GM23338 (cell line): ENCODE results near the gene KRTDAP.

Experiments used
- EZH2 ChIP-seq: fragments of 200-600 bp; sonication (generic); IDR thresholded peaks from one replicate; pipeline ENCODE4 v1.8.0; 2017; ENCODE audit warnings: antibody characterized with exemption, mild to moderate bottlenecking, low read depth; ENCODE audit not compliant: unreplicated experiment
- NANOG ChIP-seq: IDR thresholded peaks from 2 replicates; pipeline ENCODE4 v1.6.1; 2016; ENCODE audit warnings: antibody characterized with exemption, borderline replicate concordance
- POLR2AphosphoS5 ChIP-seq: IDR thresholded peaks from 2 replicates; pipeline ENCODE4 v1.6.1; 2016; ENCODE audit warnings: antibody characterized with exemption, low read depth
- TF ChIP-seq, protein P1 (sequence below), 2 experiments: fragments of 200-600 bp in 1 of 2; sonication (generic) in 1 of 2; conservative IDR thresholded peaks; 2 replicates each; pipeline versions ENCODE4 v1.5.1 to v1.6.1; 2016 to 2017; ENCODE audit warnings: antibody characterized with exemption in 2 of 2, low read depth in 2 of 2, mild to moderate bottlenecking in 2 of 2, moderate library complexity in 1 of 2
- TF ChIP-seq, protein P2 (sequence below): IDR thresholded peaks from one replicate; pipeline ENCODE4 v1.6.1; 2018; ENCODE audit warnings: antibody characterized with exemption; ENCODE audit not compliant: unreplicated experiment

DNA sequence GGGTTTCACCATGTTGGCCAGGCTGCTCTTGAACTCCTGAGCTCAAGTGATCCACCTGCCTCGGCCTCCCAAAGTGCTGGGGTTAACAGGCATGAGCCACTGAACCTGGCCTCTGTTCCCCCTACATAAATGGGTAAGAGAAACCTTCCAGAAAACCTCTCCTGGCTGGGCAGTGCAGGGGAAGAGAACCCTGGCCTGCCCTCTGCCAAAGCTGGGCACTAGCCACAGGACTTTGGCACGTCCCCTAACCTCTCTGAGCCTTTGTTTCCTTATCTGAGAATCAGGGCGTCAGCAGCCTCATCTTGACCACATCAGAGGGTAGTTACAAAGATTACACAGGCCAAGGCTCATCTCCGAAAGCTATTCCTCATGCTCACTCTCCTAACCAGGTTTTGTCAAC lies 35.6 kb upstream of the KRTDAP start:
- TF ChIP-seq, protein P1, sequence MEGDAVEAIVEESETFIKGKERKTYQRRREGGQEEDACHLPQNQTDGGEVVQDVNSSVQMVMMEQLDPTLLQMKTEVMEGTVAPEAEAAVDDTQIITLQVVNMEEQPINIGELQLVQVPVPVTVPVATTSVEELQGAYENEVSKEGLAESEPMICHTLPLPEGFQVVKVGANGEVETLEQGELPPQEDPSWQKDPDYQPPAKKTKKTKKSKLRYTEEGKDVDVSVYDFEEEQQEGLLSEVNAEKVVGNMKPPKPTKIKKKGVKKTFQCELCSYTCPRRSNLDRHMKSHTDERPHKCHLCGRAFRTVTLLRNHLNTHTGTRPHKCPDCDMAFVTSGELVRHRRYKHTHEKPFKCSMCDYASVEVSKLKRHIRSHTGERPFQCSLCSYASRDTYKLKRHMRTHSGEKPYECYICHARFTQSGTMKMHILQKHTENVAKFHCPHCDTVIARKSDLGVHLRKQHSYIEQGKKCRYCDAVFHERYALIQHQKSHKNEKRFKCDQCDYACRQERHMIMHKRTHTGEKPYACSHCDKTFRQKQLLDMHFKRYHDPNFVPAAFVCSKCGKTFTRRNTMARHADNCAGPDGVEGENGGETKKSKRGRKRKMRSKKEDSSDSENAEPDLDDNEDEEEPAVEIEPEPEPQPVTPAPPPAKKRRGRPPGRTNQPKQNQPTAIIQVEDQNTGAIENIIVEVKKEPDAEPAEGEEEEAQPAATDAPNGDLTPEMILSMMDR (conservative IDR thresholded peaks at IDR 0.05; ENCODE audit: low read depth in 2 of 2) = no peak
- no peak for TF ChIP-seq EZH2
- no peak for TF ChIP-seq POLR2AphosphoS5
- TF ChIP-seq, protein P2, sequence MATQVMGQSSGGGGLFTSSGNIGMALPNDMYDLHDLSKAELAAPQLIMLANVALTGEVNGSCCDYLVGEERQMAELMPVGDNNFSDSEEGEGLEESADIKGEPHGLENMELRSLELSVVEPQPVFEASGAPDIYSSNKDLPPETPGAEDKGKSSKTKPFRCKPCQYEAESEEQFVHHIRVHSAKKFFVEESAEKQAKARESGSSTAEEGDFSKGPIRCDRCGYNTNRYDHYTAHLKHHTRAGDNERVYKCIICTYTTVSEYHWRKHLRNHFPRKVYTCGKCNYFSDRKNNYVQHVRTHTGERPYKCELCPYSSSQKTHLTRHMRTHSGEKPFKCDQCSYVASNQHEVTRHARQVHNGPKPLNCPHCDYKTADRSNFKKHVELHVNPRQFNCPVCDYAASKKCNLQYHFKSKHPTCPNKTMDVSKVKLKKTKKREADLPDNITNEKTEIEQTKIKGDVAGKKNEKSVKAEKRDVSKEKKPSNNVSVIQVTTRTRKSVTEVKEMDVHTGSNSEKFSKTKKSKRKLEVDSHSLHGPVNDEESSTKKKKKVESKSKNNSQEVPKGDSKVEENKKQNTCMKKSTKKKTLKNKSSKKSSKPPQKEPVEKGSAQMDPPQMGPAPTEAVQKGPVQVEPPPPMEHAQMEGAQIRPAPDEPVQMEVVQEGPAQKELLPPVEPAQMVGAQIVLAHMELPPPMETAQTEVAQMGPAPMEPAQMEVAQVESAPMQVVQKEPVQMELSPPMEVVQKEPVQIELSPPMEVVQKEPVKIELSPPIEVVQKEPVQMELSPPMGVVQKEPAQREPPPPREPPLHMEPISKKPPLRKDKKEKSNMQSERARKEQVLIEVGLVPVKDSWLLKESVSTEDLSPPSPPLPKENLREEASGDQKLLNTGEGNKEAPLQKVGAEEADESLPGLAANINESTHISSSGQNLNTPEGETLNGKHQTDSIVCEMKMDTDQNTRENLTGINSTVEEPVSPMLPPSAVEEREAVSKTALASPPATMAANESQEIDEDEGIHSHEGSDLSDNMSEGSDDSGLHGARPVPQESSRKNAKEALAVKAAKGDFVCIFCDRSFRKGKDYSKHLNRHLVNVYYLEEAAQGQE = no peak
- TF ChIP-seq NANOG = no peak
